ENCODE data around the gene MCM10. TPM values are rescaled to one million over a fixed set of nuclear protein-coding genes. Genes with fewer than 3 reads are reported as not detected.

Gene MCM10
- total and polyA plus RNA-seq, 10 of the 15 experiments (the other 5 are each of a cell fraction or from before 2014, with no cell fraction given) = 5.8 to 35.1 (median 23.7) TPM

- TF ChIP-seq CEBPZ (IDR thresholded peaks at IDR 0.05; ENCODE audit: low read depth, low read length) (no peak), DPF2 (IDR thresholded peaks at IDR 0.05) (no peak), GATAD2B (conservative IDR thresholded peaks at IDR 0.05; ENCODE audit: low read depth) (no peak), TAF1 (IDR thresholded peaks at IDR 0.05; ENCODE audit: borderline replicate concordance, low read depth, low read length) (no peak), IRF5 (IDR thresholded peaks at IDR 0.05; ENCODE audit: borderline replicate concordance) (no peak), ASH2L (IDR thresholded peaks at IDR 0.05; ENCODE audit: borderline replicate concordance, low read depth) (no peak)
Measured at GRCh38 chr10:13206091-13206490, 44.7 kb downstream of the MCM10 start (continued).

Data from GM12878 (cell line).